SKM-1 (cell line): Measurements from ENCODE around the gene TBC1D16.
A peak's percentile ranks its signal among the peaks of the same experiment; 100 is the strongest.
"Not testable (repeated sequence)": the region's sequence is repeated elsewhere in the genome, so short reads cannot be mapped to it uniquely, and the experiment has no call there.

ENCODE experiments used
- DNase-seq: peaks from one replicate; lab custom pipeline; 2025; ENCODE audit not compliant: unreplicated experiment; lab: John Stamatoyannopoulos, UW

TBC1D16 gene

DNA sequence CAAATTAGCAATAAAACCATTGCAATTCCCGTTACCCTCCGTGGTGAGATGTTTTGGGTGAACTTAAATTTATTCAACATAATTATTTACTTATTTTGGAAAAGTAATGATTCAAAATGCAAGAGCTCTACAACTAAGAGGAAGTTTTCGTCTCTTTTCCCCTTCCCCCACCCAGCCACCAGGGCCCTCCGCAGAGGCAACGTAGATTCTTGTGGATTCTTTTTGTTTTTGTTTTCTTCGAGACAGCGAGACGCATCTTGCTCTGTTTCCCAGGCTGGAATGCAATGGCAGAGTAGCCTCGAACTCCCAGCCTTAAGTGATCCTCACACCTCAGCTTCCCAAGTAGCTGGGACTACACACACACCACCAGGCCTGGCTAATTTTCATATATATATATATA is 19.9 kb upstream of the TBC1D16 start:
- DNase-seq = no peak

DNA sequence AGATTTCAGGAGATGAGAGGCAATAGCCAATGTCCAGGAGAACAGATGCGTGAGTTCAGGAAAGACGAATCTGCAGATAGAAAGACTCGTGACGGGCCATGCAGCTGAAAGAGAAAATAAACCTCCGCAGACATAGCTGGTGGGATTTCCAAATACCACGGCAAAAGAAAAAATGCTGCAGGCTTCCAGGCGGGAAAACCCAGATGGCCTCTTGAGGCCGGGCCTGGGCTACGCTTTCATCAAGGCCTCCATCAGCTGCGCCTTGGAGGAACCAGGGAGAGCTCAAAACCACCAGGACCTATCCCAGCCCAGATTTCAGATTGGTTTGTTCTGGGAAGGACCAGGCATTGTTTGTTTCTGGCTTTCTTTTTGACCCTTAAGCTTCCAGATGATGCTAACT is 17.4 kb upstream of the TBC1D16 start:
- DNase-seq = no peak

DNA sequence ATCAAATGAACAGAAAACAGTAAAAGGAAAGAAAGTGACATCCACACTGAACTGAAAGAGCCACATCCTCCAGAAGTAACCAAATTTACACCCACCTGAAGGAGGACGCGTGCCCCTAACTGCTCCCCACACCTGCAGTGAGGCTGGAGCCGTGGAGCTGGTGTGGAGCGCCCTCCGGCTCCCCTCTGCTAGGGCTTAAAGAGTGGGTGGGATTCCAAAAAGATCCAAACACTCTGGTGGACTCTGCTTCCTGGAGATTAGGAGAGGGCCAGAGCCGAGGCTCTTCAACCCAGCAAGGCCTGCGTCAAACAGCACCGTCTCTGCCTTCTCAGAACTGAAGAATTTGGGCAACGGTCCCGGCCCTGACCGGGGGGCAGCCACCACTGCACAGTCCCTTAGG is 16.0 kb upstream of the TBC1D16 start:
- no peak for DNase-seq

GRCh38 chr17:80050706-80051105 is 15.0 kb upstream of the TBC1D16 start:
- no peak for DNase-seq

GRCh38 chr17:80049986-80050385 is 14.3 kb upstream of the TBC1D16 start:
- no peak for DNase-seq

GRCh38 chr17:80047176-80047575 is 11.5 kb upstream of the TBC1D16 start:
- no peak for DNase-seq

DNA sequence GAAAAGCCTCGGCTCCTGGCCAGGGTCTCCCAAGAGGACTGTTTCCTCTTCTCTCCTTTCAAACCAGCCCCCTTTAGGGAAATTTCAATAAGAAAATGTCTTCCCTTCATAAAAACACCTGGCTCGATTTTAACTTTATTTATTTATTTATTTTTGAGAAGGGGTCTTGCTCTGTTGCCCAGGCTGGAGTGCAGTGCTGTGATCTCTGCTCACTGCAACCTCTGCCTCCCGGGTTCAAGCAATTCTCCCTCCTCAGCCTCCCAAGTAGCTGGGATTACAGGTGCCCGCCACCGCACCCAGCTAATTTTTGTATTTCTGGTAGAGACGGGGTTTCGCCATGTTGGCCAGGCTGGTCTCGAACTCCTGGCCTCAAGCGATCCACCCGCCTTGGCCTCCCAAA is 11.0 kb upstream of the TBC1D16 start:
- DNase-seq = not testable (repeated sequence)

DNA sequence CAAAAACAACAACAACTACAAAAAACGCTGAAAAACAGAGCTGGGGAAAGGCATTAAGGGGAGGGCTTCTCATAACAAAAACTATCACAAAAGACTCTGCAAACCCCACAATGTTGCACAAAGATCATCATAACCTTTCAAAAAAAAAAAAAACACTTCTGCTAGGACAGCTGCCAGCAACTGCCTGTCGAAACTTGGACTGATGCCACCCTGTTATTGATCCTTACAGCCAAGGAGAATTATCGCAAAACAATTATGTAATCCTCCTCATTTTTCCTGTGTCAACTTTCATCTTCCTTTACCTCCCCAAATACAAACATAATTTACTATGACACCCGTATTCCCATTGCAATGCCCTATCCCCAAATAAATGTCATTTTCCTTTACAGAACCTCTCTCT is 10.0 kb upstream of the TBC1D16 start:
- DNase-seq = no peak

- no peak for DNase-seq
Measured at GRCh38 chr17:80043963-80044362, 8.3 kb upstream of the TBC1D16 start.

- no peak for DNase-seq
Measured at GRCh38 chr17:80036715-80037477, 1.2 kb upstream of the TBC1D16 start.

DNA sequence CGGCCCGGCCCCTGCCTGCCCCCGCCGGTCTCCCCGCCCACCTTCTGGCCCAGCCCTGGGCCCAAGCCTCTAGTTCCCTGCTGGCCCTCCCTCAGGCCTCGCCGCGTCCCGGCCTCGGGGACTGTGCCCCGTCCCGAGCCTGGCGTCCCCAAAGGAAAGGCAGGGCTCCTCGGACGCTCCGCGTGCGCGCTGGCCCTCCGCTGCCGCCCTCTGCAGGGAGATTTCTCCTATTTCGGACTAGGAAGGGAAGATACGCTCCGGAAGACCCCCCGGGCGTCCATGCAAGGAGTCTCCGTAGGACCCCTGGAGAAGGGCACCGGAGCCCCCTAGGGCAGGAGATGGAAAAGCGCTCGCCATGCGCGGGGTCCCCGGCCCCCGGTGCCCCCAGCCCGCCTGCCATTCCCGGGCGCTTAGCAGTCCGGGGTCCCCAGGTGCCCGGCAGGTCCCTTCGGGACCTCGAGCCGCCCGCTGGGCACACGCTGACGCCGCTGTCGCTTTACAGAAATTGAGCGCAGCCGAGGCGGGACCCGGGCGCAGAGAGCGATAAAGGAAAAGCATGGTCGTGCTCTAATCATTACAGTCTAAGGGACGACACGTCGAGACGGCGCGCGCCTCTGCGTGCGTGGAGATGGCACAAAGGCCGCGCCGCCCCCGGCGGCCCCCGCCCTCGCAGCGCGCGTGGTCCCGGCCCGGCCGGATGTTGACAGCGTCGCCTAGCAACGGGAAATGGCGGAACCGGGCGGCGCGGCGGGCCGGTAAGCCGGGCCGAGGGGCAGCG is 454 bp upstream of the TBC1D16 start, which contains the start of gene CCDC40:
Gene CCDC40 (plus strand): TSS at position 706 of the 778 bp plus-strand sequence. CDS start 21 bp downstream, at position 727.
- DNase-seq = peak; percentile 45

DNA sequence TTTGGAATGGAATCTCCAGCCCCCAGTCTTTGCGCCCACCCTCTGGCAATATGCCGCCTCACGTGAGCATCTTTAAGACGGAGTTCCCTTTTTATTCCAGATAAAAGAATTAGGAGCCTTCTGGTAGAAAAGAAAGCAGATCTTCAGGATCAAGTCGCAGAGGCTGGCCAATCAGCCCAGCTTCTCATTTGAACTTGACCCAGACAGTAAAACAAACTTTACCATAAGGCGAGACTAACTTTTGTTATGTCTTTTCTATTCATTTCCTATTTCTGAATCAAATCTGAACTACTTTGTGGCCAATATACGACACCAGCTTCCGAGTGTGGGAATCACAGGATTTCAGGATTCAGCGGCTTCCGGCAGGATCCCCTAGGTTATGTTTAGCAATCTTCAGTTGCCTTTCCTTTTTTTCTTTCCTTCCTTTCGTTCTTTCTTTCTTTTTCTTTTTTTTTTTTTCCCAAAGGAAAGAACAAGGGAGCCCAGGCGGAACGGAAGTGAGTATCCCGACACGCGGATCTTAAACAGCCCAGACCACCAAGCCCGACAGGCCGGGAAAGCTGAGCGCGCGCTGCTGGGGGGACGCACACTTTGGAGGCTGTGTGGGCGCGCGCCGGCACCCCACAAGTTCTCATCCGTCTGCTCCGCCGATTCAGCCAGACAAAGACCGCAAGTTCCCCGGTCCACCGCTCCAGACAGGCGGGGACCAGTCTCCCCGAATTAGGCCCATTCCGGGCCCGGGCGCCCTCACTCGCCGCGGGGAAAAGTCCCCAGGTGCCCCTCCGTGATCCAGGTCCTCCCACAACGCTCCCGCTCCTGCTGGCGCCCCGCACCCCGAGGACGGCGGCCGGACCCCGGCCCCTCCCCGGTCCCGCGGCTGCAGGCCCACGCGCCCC is 633 bp downstream of the TBC1D16 start:
- DNase-seq = no peak

DNA sequence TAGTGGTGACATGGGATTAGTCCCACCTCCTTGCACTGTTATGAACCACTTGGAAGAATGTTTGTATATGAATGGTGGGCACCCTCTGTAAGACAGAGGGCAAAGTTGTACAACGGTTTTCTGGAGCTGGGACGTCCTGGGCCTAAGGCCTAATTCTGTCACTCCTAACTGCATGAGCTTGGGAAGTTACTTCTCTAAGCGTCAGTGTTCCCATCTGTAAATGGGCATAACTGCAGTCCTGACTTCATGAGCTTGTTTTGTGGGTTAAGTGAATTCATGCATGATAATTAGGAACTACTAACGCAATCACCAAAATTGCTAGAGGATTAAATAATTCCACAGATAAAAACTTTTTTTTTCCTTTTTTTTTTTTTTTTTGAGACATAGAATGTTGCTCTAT is 1.8 kb downstream of the TBC1D16 start:
- DNase-seq = no peak

GRCh38 chr17:80032614-80033171 is 3.0 kb downstream of the TBC1D16 start:
- no peak for DNase-seq

DNA sequence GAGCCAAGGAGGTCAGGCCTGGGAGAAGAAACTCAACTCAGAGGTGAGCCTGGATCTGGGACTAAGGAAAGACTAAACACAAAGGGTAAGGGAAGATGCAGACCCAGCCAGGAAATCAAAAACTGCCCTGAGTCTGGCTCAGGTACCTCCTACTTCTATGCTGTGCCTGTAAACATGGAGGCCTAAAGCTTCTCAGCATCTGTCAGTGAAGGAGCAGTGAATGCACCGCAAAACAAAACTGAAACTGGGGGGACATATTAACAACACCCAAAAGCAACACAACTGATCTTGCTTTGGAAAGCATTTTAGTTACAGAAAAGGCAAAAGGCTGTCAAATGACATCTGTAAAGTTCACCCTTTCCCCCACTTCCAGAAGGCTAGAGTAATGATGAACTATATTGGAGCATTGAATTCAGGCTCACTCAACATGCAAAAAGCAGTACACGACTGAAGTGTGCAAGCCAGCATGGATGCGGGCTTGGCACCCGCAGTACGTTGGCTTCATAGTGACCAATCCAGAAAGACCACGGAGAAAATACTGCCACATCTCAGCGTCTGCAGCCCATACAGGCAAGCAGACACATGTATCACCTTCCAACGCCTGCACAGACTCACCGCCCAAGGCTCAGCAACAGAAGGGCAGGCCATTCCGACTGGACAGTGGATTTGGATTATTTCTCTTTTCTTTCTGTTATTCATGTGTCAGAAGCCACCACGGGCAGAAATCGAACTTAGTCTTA is 3.8 kb downstream of the TBC1D16 start:
- DNase-seq = no peak

- no peak for DNase-seq
Measured at GRCh38 chr17:80030730-80031410, 4.8 kb downstream of the TBC1D16 start.

DNA sequence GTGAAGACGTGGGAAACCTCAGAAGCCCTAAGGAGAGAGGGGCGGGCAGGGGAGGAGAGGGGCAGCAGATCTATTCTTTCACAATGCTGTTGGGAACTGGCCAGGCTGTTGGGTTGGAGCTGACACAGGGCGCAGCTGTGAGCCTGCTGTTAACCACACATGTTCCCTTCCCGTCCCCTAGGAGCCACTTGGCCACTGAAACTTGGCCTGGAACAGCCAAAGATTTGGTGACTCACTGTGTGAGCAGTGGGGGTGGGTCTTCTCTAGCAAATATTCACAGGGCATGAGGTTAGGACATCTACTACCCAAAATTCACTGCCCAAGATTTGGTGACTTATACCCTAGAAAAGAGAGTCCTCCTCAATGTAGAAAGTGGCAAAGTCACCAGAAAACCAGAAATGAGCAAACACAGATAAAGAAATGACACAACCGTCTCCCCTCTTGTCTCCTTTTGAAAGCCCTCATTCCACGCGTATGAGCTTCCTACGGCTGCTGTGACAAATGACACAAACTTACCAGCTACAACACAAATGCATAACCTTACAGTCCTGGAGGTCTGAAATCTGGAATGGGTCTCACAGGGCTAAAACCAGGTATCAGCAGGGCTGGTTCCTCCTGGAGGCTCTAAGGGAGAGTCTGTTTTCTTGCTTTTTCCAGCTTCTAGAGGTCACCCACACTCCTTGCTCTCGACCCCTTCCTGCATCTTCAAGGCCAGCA is 6.3 kb downstream of the TBC1D16 start:
- no peak for DNase-seq

DNA sequence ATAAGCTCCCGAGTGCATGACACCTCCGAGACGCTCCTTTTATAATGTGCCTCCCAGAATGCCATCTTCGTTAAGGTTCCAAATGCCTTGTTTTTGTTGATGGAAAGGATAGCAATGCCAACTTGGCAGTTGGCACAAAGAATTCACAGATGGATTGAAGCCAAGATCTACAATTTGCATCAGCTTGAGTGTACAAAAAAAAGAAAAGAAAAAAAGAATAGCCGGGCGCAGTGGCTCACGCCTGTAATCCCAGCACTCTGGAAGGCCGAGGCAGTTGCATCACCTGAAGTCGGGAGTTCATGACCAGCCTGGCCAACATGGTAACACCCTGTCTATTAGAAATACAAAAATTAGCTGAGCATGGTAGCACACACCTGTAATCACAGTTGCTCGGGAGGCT is 7.6 kb downstream of the TBC1D16 start:
- no peak for DNase-seq

- no peak for DNase-seq
Measured at GRCh38 chr17:80027043-80027435, 8.6 kb downstream of the TBC1D16 start.
